ENCODE results near the gene AGBL1. TPM values are rescaled to one million over a fixed set of nuclear protein-coding genes. Genes with fewer than 3 reads are reported as not detected.

AGBL1 gene
- total and polyA plus RNA-seq, 2 donors (not counting 3 experiments of a cell fraction or from before 2014, with no cell fraction given): not detected

GRCh38 chr15:86062646-86063243 is 16.9 kb upstream of the AGBL1 start:
- POLR2A ChIA-PET: no interaction called here
- Histone ChIP-seq H3K9me1 (replicated peaks; ENCODE audit: control insufficient read depth, extremely low read depth, insufficient read depth, low read length) (no peaks in the 10 kb centered on the region), H3K79me2 (ENCODE audit: control insufficient read depth, insufficient read depth, low read length) (no peaks in the 10 kb centered on the region), H3K9ac (replicated peaks; ENCODE audit: extremely low read depth, insufficient read depth, low read length) (no peak overlapping the region), H4K20me1 (replicated peaks; ENCODE audit: control insufficient read depth, extremely low read depth, insufficient read depth, low read length) (no peaks in the 10 kb centered on the region), H3K4me2 (ENCODE audit: insufficient read depth, low read length) (no peak overlapping the region), H3K27me3 (ENCODE audit: control insufficient read depth in 2 of 2, insufficient read depth in 2 of 2, low read length in 2 of 2) (no peaks in the 10 kb centered on the region), H3K27ac (ENCODE audit: insufficient read depth, low read depth, low read length) (no peak overlapping the region), H3K9me3 (replicated peaks; ENCODE audit: control insufficient read depth, insufficient read depth, low read length) (peaks cover 3% of the 10 kb centered on the region), H3K4me3 (replicated peaks in 1 of 3; ENCODE audit: insufficient read depth in 1 of 3, low read depth in 1 of 3, low read length in 3 of 3) (no peak overlapping the region), H3K4me1 (ENCODE audit: control insufficient read depth, extremely low read depth, insufficient read depth, low read length) (no peaks in the 10 kb centered on the region), H2AFZ (ENCODE audit: low read depth, low read length) (no peak overlapping the region), H3K36me3 (ENCODE audit: control insufficient read depth in 2 of 2, extremely low read depth in 1 of 2, insufficient read depth in 2 of 2, low read length in 2 of 2) (no peaks in the 10 kb centered on the region)
- dilution Hi-C loops (cut with MboI; ENCODE audit: extremely low pct_ligation_motif_present, low sequenced_read_pairs): no loop called here
- FAIRE-seq: no peak
- intact Hi-C loops (cut with micrococcal nuclease): no loop called here
- CTCF ChIA-PET: interaction anchor here (0.9 kb wide), 1 partner anchor 15 kb away, joined by 3 read pairs; no protein-coding TSS in a partner anchor
- TF ChIP-seq CTCF (IDR thresholded peaks at IDR 0.05; ENCODE audit: extremely low read depth in 1 of 2, insufficient read depth in 1 of 2, low read depth in 1 of 2, low read length in 2 of 2) (no peak), EZH2 (IDR thresholded peaks at IDR 0.05; ENCODE audit: borderline replicate concordance, low read depth, low read length, severe bottlenecking) (no peak), MAX (IDR thresholded peaks at IDR 0.05; ENCODE audit: insufficient read depth, insufficient read length) (no peak), MYC (IDR thresholded peaks at IDR 0.05; ENCODE audit: low read depth, low read length) (no peak), FOS (IDR thresholded peaks at IDR 0.05; ENCODE audit: borderline replicate concordance, insufficient read depth, low read length) (no peak), POLR2AphosphoS5 (IDR thresholded peaks at IDR 0.05; ENCODE audit: insufficient read depth, low read depth, low read length) (no peak), POLR2A (IDR thresholded peaks at IDR 0.05; ENCODE audit: low read depth, low read length) (no peak), GATA2 (IDR thresholded peaks at IDR 0.05; ENCODE audit: insufficient read depth, insufficient read length, low read depth, low read length) (no peak), JUN (IDR thresholded peaks at IDR 0.05; ENCODE audit: borderline replicate concordance, insufficient read depth, insufficient read length, low read depth) (no peak)
- BruUV-seq (replicated peaks): no TSS peak
- no peak for DNase-seq (ENCODE audit: low read depth, low spot score)

All from endothelial cell of umbilical vein (primary cell).